Activated T-cell treated with anti-CD3 and anti-CD28 coated beads, Interleukin-2, amount 50 U/mL, for 72 hours (primary cell): ENCODE measurements around the gene FGF9. TPM values are rescaled to one million over a fixed set of nuclear protein-coding genes. Genes with fewer than 3 reads are reported as not detected.

Source experiments
- ATAC-seq, 2 donors: fragments of 150-1000 bp; cut with Tn5 transposase; replicated peaks in 1 of 2; 2 replicates each; pipeline ENCODE4 v1.10.0; 2021; ENCODE audit warnings: moderate library complexity in 2 of 2, mild to moderate bottlenecking in 1 of 2
- DNase-seq, 2 donors: peaks; one replicate each; pipeline ENCODE4 v3.0.0; 2021 to 2022; ENCODE audit warnings: mixed read lengths in 1 of 2
- H3K27ac Mint-ChIP-seq: one replicate; pipeline ENCODE4 v1.8.0; 2022; ENCODE audit warnings: mild to moderate bottlenecking, moderate library complexity, mixed read lengths
- H3K27me3 Mint-ChIP-seq: one replicate; pipeline ENCODE4 v1.8.0; 2022; ENCODE audit warnings: low read depth, mixed read lengths
- H3K36me3 Mint-ChIP-seq, 2 donors: one replicate each; pipeline ENCODE4 v1.8.0; 2022; ENCODE audit warnings: mixed read lengths in 2 of 2, mild to moderate bottlenecking in 1 of 2; ENCODE audit not compliant: insufficient read depth in 2 of 2
- H3K4me1 Mint-ChIP-seq: one replicate; pipeline ENCODE4 v1.8.0; 2022; ENCODE audit warnings: low read depth, mixed read lengths
- H3K4me3 Mint-ChIP-seq, 2 donors: one replicate each; pipeline ENCODE4 v1.8.0; 2022; ENCODE audit warnings: mild to moderate bottlenecking in 2 of 2, mixed read lengths in 2 of 2, moderate library complexity in 2 of 2
- H3K9me3 Mint-ChIP-seq, 2 donors: one replicate each; pipeline ENCODE4 v1.8.0; 2022; ENCODE audit warnings: mixed read lengths in 2 of 2
- total RNA-seq, 2 donors: library from RNA; stranded (reverse); gene quantifications; one replicate each; pipeline ENCODE4 v1.2.3, GENCODE V29; 2022

The FGF9 gene
- total RNA-seq, 2 donors from 2014 or later, result 0.46 to 0.67 TPM

- Mint-ChIP-seq H3K4me1 (peaks cover 40% of the 10 kb centered on the region), H3K36me3 (no peaks in the 10 kb centered on the region), H3K4me3 (peak overlapping the region; percentile 82 to 94), H3K9me3 (no peaks in the 10 kb centered on the region), H3K27me3 (peaks cover 52% of the 10 kb centered on the region), H3K27ac (no peak overlapping the region)
- ATAC-seq (no peak), DNase-seq (peak in 1 of 2 donors; percentile 56)
Measured at GRCh38 chr13:21668732-21669275, 2.1 kb upstream of the FGF9 start.

- Mint-ChIP-seq H3K36me3 (no peaks in the 10 kb centered on the region), H3K9me3 (no peaks in the 10 kb centered on the region), H3K4me1 (peaks cover 40% of the 10 kb centered on the region), H3K4me3 (peak overlapping the region; percentile 82 to 94), H3K27ac (no peak overlapping the region), H3K27me3 (peaks cover 47% of the 10 kb centered on the region)
- DNase-seq (peak; percentile 70 to 76), ATAC-seq (peak; percentile 23 to 44)
Measured at GRCh38 chr13:21670006-21670882, 629 bp upstream of the FGF9 start.

GRCh38 chr13:21671620-21672286 is 880 bp downstream of the FGF9 start:
- Mint-ChIP-seq H3K9me3 (no peaks in the 10 kb centered on the region), H3K36me3 (no peaks in the 10 kb centered on the region), H3K27me3 (peaks cover 58% of the 10 kb centered on the region), H3K27ac (no peak overlapping the region), H3K4me3 (peak overlapping the region; percentile 82 to 94), H3K4me1 (peaks cover 46% of the 10 kb centered on the region)
- DNase-seq, result no peak
- ATAC-seq, result no peak

GRCh38 chr13:21672287-21672680 is 1.4 kb downstream of the FGF9 start:
- Mint-ChIP-seq H3K27ac (no peak overlapping the region), H3K4me3 (peak overlapping the region; percentile 82 to 94), H3K27me3 (peaks cover 58% of the 10 kb centered on the region), H3K4me1 (peaks cover 46% of the 10 kb centered on the region), H3K9me3 (no peaks in the 10 kb centered on the region), H3K36me3 (no peaks in the 10 kb centered on the region)
- DNase-seq, result no peak
- no peak for ATAC-seq

GRCh38 chr13:21672796-21673538 is 2.1 kb downstream of the FGF9 start:
- DNase-seq (peak in 1 of 2 donors; percentile 7), ATAC-seq (no peak)
- H3K27me3 Mint-ChIP-seq, result peaks cover 57% of the 10 kb centered on the region
- H3K36me3 Mint-ChIP-seq, result no peaks in the 10 kb centered on the region
- H3K9me3 Mint-ChIP-seq, result no peaks in the 10 kb centered on the region
- peaks cover 46% of the 10 kb centered on the region for H3K4me1 Mint-ChIP-seq
- H3K27ac Mint-ChIP-seq, result peak overlapping the region; percentile 69
- peak overlapping the region; percentile 82 to 94 for H3K4me3 Mint-ChIP-seq

- H3K4me1 Mint-ChIP-seq, result peaks cover 44% of the 10 kb centered on the region
- no peaks in the 10 kb centered on the region for H3K36me3 Mint-ChIP-seq
- peaks cover 52% of the 10 kb centered on the region for H3K27me3 Mint-ChIP-seq
- DNase-seq (peak in 1 of 2 donors; percentile 48), ATAC-seq (peak; percentile 13 to 23)
- H3K9me3 Mint-ChIP-seq, result no peaks in the 10 kb centered on the region
- peak overlapping the region; percentile 69 for H3K27ac Mint-ChIP-seq
- peak overlapping the region; percentile 82 to 94 for H3K4me3 Mint-ChIP-seq
Measured at GRCh38 chr13:21673539-21673788, 2.6 kb downstream of the FGF9 start.

GRCh38 chr13:21673789-21674489 is 3.1 kb downstream of the FGF9 start:
- Mint-ChIP-seq H3K4me3 (peak overlapping the region; percentile 88), H3K27me3 (peaks cover 47% of the 10 kb centered on the region), H3K36me3 (no peaks in the 10 kb centered on the region), H3K9me3 (no peaks in the 10 kb centered on the region), H3K4me1 (peaks cover 39% of the 10 kb centered on the region), H3K27ac (no peak overlapping the region)
- peak; percentile 54 to 62 for DNase-seq
- ATAC-seq, result peak; percentile 25 to 28

GRCh38 chr13:21674490-21675009 is 3.7 kb downstream of the FGF9 start:
- Mint-ChIP-seq H3K4me1 (peaks cover 33% of the 10 kb centered on the region), H3K36me3 (no peaks in the 10 kb centered on the region), H3K4me3 (peak overlapping the region; percentile 83 to 85), H3K27me3 (peaks cover 47% of the 10 kb centered on the region), H3K27ac (no peak overlapping the region), H3K9me3 (no peaks in the 10 kb centered on the region)
- DNase-seq (peak; percentile 19 to 31), ATAC-seq (no peak)

- H3K27me3 Mint-ChIP-seq, result peaks cover 47% of the 10 kb centered on the region
- peak overlapping the region; percentile 83 to 85 for H3K4me3 Mint-ChIP-seq
- peaks cover 31% of the 10 kb centered on the region for H3K4me1 Mint-ChIP-seq
- H3K36me3 Mint-ChIP-seq, result no peaks in the 10 kb centered on the region
- H3K9me3 Mint-ChIP-seq, result no peaks in the 10 kb centered on the region
- H3K27ac Mint-ChIP-seq, result no peak overlapping the region
- ATAC-seq (peak; percentile 18 to 27), DNase-seq (peak; percentile 63 to 66)
Measured at GRCh38 chr13:21675095-21675991, 4.5 kb downstream of the FGF9 start.

GRCh38 chr13:21676611-21677021 is 5.7 kb downstream of the FGF9 start:
- Mint-ChIP-seq H3K36me3 (no peaks in the 10 kb centered on the region), H3K9me3 (no peaks in the 10 kb centered on the region), H3K27ac (no peak overlapping the region), H3K4me3 (no peak overlapping the region), H3K4me1 (peaks cover 20% of the 10 kb centered on the region), H3K27me3 (peaks cover 41% of the 10 kb centered on the region)
- no peak for ATAC-seq
- DNase-seq, result peak; percentile 22 to 23

- Mint-ChIP-seq H3K4me3 (no peak overlapping the region), H3K27me3 (peaks cover 35% of the 10 kb centered on the region), H3K4me1 (peaks cover 19% of the 10 kb centered on the region), H3K36me3 (no peaks in the 10 kb centered on the region), H3K9me3 (no peaks in the 10 kb centered on the region), H3K27ac (no peak overlapping the region)
- ATAC-seq, result no peak
- DNase-seq, result no peak
Measured at GRCh38 chr13:21677075-21677623, 6.3 kb downstream of the FGF9 start.
